Iris pigment epithelial cell (primary cell): ENCODE results near the gene DEPP1.
A peak's percentile ranks its signal among the peaks of the same experiment; 100 is the strongest.

Source experiments
- DNase-seq: peaks from one replicate; pipeline ENCODE4 v3.0.0-alpha.2; 2011; ENCODE audit warnings: low read depth

The DEPP1 gene

DNA sequence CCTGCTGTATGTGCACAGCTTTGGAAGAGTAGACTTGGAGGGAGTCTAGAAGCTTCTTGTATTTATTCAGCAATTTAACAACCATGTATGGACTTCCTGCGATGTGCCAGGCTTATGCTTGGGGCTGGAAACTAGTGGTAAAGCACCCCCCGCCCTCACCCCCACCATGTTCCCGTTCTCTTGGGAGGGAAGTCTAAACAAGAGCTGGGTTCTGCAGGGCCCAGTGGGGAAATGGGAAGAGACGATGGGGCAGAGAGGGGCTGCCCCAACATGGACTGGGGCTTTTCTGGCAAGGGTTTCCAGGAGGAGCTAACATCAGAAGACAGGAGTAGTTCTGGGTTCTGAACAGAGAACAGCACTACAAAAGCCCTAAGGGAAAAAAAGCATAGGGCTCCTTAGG lies 11.0 kb downstream of the DEPP1 start:
- no peak for DNase-seq

DNA sequence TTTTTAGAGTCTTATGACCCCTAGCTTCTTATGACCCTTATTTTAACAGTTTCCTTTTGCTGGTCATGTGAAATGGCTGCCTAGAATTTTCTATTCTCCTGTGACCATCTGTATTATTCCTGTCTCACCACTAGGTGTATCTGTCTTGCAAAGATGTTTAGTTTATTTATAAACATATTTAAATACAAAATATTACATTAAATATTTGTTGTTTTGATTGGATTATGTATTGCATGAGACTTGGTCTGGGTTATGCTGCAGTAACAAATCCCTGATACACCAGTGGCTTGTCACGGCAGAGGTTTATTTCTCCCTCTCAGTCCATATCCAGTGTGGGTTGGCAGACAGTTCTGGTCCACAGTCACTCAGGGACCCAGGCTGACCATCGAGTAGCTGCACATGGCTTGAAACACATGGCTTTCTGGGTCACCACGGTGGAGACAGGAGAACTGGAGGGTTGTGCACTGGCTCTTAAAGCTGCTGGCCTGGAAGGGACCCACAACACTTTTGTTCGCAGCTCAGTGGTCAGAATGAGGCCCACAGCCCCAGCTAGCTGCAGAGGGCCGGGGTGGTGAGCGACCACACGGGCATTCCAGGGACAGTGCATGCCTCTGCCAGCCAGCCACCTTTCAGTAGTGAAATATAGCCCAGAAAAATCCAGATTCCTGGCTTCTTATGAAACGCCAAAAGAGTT lies 11.6 kb downstream of the DEPP1 start:
- no peak for DNase-seq

DNA sequence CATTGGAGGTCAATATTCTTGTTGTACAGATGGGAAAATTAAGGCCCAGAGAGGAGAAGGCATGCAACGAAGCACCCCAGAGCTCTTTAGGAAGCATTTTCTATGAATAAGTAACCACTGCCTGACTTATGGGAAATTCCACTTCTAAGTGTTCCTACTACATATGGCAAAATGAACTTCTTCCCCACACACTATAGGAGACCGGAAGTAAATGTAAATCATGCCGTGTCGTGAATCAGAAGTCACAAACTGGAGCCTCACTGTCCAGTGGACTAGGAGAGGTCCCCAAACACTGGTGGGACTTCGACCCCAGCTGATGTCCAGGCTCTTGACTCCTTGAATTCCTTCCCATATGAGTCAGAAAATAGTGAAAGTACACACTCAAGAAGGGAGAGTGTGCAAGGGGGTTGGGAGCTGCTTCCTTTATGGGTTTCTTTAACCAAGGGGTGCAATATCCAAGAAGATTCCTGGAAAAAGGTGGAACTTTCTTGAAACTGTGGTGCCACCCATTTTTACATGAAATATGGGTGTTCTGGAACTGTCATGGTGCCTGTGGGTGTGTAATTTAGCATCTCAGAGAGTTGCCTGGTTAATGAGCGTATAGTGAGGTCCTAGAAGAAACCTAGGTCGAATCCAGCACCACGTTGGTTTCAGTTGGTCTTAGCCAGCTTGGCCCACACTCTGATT lies 12.3 kb downstream of the DEPP1 start:
- no peak for DNase-seq

DNA sequence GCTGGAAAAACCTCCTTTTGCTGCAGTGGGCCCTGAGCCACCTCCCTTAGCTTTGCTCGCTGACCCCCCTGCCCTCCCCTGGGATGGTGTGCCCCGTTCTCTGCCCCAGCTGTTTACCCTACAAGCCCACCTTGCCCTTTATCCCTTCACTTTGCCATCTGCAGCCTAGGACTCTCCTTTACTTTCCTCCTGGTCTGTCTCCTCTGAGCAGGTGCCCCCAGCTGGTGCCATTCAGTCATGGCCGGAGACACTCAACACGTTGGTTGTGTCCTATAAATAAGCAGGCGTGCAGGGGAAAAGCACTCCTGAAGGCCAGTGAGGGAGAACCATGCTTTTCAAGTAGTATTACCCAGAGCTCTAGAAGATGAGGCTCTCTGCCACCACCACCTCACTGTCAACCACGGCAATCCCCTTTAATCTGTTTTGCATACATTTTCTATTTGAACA lies 12.9 kb downstream of the DEPP1 start:
- no peak for DNase-seq

DNA sequence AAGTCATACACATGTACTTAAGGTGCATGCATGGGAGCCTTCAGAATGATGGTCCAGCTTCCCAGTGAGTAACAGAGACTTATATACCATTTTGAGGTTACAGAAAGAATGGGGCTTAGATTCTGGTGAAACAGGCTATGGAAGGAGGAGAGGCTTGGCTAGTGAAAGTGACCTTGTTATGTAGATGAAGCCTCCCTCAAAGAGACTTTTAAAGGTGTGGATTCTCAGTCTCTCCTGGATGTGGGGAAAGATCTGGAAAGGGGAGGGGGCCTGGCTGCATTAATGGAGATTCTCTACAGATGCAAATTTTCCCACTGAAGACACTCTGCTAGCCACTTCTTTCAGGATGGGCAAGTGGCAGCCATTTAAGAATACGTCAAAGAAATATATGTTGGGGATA lies 13.5 kb downstream of the DEPP1 start:
- no peak for DNase-seq

DNA sequence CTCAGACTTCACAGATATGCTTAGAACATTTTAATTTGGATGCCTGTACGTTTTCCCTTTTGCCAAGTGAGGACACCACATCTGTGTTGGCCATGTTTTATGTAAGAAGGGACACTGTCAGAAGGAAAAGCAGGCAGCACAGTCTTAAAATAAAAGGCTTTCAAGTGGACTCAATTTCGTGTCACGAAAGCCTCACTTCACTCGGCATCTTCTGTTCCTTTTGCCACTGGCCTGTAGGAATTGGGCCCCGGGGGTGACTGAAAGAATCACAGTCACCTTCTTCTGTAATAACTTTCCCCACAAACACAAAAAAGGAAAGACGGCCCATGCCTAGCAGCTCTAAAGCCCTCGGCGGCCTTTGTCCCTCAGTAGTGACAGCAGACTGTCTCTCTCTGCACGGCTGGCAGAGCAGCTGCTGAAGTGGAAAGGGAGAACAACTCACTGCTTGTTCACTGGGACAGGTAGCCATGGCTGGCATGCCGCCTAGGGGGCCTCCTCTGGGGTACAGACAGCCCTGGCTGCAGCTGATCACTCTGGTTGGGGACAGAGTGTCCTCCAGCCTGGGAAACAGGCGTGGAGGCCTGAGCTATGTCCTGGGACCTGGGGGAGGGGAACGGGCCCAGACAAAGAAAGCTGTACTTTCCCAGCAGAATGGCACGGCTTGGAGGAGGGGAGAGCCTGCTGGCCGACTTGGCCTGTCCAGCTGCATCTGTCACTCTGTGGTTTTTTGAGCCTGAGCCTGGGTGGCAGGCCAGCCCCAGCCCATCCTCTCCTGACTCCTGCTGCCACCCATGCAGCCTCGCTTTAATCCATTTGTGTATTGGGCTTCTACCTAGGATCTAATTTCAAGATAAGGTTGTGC lies 14.6 kb downstream of the DEPP1 start:
- DNase-seq = no peak

DNA sequence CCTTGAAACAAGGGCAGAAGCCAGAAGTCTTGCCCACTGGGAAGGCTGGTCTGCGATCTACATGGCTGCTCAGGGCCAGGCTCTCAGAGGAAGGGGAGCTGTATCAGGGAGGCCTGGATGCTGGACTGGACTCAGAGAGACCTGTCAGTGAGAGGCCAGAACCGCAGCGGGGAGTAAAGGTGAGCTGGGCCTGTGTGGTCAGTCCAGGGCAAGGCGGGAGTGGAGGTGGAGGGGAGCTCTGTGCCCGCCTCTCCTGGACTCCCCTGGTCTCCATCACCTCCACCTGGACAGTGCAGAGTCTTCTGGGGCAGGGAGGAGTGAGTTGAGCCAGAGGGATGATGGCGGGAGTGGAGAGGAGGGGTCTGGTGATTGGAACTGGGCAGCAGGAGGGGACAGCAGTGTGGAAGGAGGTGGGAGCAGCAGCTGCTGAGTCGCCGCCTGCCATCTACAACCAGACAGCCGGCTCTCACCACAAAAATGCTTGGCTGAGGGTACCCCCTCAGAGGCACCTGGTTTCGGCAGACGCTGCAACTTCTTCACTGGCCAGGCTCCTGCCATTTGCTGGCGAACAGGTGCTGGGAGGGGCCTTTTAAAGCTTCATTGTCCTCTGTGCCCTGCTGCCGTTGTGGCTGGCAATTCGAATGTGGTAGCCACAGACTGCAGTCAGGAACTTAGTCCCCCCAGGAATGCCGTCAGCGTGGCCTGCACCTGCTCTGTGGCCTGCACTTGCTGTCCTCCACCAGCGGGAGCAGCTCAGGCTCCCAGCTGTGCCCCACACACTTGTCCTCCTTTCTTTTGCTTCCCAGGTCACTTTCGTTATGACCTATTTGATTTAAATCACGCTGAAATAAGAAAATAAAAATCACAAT lies 15.5 kb downstream of the DEPP1 start:
- no peak for DNase-seq

DNA sequence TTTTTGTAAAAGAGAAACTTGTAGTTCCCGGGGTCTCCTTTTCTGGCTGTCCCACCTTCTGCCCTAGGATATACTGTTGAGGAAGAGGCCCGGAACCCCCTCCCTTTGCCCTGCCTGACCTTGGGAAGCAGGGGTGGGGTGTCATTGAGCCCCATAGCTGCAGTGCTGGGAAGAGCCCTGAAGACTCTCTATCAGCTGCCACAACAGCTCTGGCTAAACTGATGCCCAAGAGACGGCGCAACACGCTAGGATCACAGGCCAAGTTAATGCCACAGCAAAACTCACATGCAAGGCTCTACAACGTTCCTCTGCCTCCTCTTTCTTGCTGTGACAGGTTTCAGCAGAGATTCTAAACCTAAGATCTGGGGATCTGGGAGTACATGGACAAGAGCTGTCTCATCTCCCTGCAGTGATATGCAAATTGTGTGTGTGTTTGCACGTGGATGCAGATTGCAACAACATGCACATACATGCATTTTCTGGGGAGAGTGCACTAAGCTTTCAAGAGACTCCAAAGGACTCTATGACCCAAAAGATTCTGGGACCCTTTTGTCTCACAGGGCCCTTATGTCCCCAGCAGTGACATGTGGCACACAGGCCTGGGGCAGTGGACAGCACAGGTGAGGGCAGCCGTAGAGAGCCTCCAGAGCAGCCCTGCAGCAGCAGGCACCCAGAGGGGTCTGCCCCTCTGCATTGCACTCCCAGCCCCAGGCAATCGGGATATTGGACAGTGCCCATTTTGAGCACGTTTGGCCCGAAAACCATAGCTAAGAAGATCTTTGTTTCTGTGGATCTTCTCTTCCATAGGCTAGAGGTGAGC lies 16.5 kb downstream of the DEPP1 start:
- DNase-seq = no peak

DNA sequence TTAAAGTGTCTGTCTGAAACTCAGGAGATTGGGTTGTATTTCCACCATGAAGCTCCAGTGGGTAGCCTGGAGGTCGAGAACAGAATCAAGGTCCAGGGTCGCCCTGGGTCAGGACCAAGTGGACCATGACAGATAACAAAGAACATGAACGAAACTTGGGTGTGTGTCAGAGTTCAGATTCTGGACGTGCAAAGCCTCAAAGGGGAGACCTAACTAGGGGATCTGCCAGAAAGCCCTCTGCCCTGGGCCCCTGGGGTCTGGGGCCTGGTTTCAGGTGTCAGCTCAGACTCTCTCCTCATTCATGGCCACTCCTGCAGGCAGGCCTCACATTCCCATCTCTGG lies 17.4 kb downstream of the DEPP1 start:
- no peak for DNase-seq

DNA sequence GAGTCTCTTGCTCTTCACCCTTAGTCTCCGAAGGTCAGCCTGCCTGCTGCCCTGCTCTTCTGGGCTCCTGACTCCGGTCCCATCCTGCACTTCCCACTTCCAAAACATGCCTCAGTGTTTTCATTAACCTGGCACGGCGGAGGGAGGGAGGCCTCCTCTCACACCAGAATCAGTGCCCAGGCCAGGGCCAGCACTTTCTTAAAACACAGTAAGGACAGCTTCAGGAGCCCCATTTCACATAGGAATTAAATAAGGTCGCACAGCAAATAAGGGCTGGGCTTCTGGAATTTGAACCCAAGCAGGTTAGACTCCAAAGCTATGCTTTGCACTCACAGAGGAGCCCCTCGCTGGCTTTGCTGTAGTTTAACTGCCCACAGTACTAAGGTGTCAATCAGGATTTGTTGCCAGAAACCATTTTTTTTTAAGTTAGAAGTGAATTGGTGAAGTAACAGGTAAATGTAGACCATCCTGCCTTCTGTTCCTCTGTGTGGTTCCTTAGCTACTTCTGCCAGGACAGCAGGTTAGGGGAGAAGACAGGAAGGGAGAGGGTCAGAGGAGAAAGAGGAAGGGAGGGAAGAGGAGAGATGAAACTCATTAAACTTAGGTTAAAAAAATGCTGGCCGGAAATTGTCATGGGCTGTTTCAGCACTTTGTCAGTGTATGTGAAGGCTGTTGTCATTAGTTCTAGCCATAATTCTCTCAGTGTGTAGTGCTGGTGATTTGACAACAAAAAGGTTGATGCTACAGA lies 18.0 kb downstream of the DEPP1 start:
- DNase-seq = no peak

DNA sequence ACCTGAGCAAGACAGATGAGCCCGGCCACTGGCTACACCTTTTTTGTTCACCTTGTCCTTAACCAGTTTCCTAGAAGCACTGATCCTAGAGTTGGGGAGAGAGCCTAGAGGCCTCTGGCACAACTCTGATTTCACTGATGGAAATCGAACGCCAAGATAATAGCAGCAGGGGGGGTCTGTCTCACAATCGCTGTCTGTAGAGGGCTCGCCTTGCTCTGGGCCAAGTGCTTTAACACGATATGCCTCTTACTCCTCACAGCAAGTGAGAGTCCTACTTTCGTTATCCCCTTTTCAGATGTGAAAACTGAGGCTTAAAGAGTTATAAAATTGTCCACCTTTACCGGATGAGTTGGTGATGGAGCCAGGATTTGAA lies 18.5 kb downstream of the DEPP1 start:
- DNase-seq = no peak

DNA sequence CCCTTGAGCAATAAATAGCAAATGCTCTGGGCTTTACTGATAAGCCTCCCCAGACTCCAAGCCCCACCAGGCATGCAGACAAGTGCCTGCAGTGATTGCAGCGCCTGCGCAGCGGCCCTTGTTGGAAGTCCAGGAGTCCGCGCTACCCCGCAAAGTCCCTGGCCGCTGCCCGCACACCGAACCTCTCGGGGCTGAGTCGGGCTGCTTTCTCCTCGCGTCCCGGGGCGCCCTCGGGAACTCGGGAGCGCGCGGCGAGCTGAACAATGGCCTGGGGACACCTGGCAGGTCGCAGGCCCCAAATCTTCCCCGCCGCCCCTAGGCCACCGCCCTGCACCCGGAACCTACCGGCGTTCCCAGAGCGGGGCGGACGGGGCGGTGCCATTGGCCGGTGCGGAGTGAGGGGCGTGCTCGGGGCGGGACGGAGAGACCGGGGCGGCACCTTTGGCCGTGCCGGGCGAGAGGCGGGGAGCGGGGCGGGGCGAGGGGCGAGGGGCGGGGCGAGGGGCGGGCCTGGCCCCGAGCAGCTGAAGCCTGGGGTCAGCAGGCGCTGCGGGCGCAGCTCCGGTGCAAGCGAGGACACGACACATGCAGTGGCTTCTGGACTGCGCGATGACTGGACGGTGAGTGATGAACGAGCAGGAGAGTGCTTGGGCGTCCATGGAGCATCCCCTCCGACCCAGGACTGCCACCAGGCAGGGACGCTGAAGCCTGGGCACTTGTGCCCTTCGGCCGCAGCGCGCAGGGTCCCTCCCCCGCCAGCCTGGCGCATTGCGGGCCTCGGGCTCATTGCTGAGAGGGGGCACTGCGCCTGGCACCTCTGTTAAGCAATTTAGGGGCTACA lies 19.1 kb downstream of the DEPP1 start, which contains the start of gene RASSF4:
RASSF4 (plus strand) TSS at position 556 of the 841 bp plus-strand sequence. CDS start 10,401 bp downstream, outside the sequence.
- peak; percentile 86 for DNase-seq

DNA sequence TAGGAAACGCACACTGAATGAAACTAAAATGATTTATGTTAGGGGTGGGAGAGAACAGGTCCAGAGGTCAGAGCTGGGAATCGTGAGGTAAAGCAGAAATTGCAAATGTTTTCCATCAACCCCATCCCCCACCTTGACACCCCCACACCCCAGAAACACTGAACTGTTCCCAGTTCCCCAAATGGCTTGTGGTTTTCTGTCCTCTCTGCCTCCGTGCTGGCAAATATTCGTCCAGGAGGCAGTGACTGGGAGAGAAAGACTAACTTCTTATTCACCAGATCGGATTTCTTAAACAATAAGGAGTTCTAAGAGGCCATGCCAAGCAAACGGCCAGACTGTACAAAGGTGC lies 19.7 kb downstream of the DEPP1 start:
- DNase-seq = no peak

DNA sequence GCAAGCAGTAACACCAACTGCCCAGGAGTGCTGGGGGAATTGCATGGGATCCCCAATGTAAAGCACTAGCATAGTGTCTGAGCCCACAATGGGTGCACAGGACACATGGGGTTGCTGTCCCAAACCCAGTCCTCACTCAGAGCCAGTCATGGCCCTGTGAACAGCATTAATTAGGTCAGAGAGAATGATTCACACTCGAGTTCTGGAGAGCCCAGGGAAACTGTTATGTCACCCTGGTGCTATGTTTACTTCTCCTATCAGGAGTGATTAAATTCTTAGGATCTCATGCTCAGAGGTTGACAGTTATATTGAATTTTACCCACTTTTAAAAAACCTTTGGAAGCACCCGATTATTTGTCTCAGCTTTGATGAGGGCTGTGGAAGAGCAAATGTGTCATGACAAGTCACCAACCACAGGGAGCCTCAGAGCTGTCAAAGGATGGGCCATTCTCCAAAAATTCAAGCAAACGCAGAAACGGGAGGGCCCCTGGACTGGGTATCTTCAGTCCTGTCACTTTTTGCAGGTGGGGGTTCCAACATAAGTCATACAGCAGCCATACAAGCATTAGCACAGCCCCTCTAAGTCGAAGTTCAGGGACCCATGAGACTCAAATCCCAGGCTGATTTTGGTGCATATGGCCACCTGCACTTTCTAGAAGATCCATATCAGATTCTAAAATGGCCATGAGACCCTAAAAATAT lies 20.3 kb downstream of the DEPP1 start:
- DNase-seq = peak; percentile 85

DNA sequence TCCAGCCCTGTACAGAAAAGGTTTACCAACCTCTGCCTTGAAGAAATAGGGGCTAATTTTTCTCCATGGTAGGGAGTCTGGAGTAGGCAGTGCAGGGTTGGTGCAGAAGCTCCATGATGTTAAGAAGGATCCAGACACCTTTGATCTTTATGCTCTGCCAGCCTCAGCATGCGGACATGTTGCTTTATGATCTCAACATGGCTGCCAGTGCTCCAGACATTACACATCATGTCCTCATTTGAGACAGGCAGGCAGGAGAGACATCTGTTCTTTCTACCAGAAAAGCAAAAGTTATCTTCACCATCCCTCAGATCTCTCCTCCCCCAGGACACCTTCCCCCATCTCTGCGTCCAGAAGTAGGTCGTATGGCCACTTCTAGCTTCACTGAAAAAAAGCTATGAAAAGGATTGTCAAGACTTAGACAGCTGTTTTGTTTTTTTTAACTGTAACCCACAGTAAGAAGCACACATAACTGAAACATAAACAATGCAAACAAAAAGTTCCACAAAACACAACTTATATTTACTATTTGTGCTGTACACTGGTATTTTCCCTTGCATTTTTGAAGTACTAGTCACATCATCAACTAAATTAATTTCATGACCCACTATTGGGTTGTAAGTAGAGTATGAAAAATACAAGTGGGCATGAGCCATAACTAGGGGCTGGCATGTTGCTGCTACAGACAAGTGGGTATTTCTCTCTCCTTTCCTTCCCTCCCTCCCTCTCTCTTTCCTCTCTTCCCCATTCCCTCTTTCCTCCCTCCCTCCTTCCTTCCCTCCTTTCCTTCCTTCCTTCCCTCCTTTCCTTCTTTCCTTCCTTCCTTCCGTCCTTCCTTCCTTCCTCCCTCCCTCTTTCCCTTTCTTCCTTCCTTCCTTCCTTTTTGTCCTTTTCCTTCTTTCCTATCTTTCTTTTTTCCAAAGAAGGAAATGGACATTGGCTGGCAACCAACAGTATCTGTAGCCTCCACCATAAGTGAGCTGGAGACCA lies 21.6 kb downstream of the DEPP1 start:
- no peak for DNase-seq

DNA sequence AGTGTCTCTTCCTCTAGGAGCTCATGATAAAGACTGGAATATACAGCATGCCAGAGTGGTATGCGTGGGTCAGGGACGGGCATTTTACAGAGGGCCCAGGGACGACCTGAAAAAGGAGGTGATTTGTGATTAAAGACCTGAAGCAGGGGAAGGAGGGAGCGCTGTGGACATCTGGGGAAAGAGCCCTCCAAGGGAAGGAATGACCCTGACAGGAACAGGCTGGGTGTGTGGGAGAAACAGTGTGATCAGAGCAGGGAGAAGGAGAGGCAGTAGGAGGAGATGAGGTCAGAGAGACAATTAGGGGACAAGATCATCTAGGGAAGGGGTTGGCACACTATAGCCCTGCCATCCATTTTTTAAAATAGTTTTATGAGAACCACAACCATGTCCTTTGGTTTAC lies 22.4 kb downstream of the DEPP1 start:
- no peak for DNase-seq

DNA sequence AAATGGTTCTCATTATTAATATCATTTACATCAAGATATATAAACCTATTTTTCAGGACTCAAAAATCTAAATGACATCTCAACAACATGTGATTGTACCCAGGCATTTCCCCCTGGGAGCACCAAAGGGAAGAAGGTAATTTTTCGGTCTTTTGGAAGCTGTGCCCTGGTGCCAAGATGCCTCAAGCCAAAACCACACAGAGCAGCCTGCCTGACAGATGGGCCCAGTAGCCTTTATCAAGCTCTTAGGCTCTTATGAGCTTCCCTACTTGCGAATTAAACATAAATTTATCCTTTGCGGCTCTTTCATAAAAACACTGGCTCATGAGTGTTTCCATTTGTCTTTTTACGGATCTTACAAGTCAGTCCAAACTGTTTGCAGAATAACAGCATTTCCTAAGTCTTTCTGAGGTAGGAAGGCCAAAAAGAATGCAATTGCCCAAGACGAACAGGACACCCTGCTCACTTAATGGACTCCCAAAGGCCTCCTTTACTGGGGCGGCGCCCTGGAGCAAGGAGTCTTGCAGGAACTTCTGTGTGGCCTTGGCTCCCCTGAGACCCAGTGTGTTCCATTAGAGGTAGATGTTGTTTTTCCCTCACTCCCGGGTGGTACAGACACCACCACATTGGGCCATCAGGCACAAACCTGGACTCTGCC lies 23.1 kb downstream of the DEPP1 start:
- no peak for DNase-seq
